ENCODE measurements around the gene ALDH1A3. TPM values are rescaled to one million over a fixed set of nuclear protein-coding genes. Genes with fewer than 3 reads are reported as not detected.

The ALDH1A3 gene
- total and polyA plus RNA-seq, 2 of the 4 experiments (the other 2 are of a cell fraction), result 3.1 to 5.0 TPM

DNA sequence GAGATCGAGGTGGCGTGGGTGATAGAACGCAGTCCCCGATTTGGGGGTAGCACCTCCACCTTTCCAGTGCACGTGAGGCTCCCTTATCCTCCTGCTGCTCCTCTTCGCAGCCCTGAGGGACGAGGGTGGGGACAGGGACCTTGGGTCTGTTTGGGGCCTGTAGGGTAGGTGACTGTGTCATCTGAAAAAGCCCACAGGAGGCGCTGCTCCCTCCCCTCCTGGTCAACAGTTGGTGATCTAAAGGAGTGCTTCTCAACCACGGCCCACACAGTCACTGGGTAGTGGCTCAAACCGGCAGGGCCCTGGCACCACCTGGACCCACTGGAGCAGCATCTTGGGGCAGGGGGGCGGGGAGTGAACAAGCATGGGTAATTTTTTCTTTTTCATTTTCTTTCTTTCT lies 46.6 kb downstream of the ALDH1A3 start:
- Histone ChIP-seq H3K27ac (ENCODE audit: insufficient read depth, low read length) (no peak overlapping the region), H3K14ac (replicated peaks; ENCODE audit: low read depth, low read length) (no peak overlapping the region), H3K4me3 (ENCODE audit: insufficient read depth, low read depth, low read length) (no peak overlapping the region), H2BK5ac (ENCODE audit: low read depth, low read length, poor library complexity, severe bottlenecking) (no peak overlapping the region), H3K4ac (ENCODE audit: low read depth, low read length) (no peak overlapping the region), H3K56ac (ENCODE audit: extremely low read depth, insufficient read depth, low read length) (no peak overlapping the region), H4K91ac (ENCODE audit: insufficient read depth, low read depth, low read length) (no peak overlapping the region), H2BK20ac (ENCODE audit: low read depth, low read length) (no peak overlapping the region), H3K27me3 (ENCODE audit: control insufficient read depth, insufficient read depth, low read length) (no peaks in the 10 kb centered on the region), H3K9me1 (ENCODE audit: insufficient read depth, low read length) (no peaks in the 10 kb centered on the region), H2BK120ac (ENCODE audit: low read depth, low read length) (no peak overlapping the region), H3K9me3 (ENCODE audit: control insufficient read depth, insufficient read depth, low read length) (no peaks in the 10 kb centered on the region), H3K23ac (ENCODE audit: low read depth, low read length) (no peak overlapping the region), H2AK5ac (ENCODE audit: low read depth, low read length) (no peak overlapping the region), H2AK9ac (replicated peaks; ENCODE audit: low read depth, low read length, poor library complexity) (no peak overlapping the region), H3K79me1 (ENCODE audit: low read depth in 1 of 2, low read length in 2 of 2) (peaks cover 0 to 4% of the 10 kb centered on the region in 2 experiments; a peak in 1 of 4 replicates), H3K18ac (ENCODE audit: low read depth, low read length) (no peak overlapping the region), H2AFZ (replicated peaks; ENCODE audit: low read length, poor library complexity) (no peak overlapping the region), H4K5ac (ENCODE audit: low read depth, low read length) (no peak overlapping the region), H3K4me1 (ENCODE audit: control insufficient read depth, insufficient read depth, low read length) (no peaks in the 10 kb centered on the region), H4K20me1 (ENCODE audit: insufficient read depth, low read length) (no peaks in the 10 kb centered on the region), H3K4me2 (ENCODE audit: low read depth, low read length) (no peak overlapping the region), H3K36me3 (ENCODE audit: control insufficient read depth, insufficient read depth, low read length) (peaks cover 10% of the 10 kb centered on the region), H4K8ac (ENCODE audit: low read depth in 2 of 2, low read length in 2 of 2) (no peak overlapping the region), H3K9ac (ENCODE audit: low read depth, low read length) (no peak overlapping the region), H2BK15ac (ENCODE audit: low read depth, low read length) (no peak overlapping the region)
- TF ChIP-seq SMC3 (IDR thresholded peaks at IDR 0.05; ENCODE audit: low read depth, low read length) (no peak), CEBPB (IDR thresholded peaks at IDR 0.05; ENCODE audit: low read depth, low read length) (no peak), MXI1 (IDR thresholded peaks at IDR 0.05; ENCODE audit: borderline replicate concordance, low read depth, low read length) (no peak), CTCF (conservative IDR thresholded peaks at IDR 0.05; ENCODE audit: low read depth, low read length) (no peak), RFX5 (IDR thresholded peaks at IDR 0.05; ENCODE audit: low read depth, low read length) (no peak), POLR2A (IDR thresholded peaks at IDR 0.05; ENCODE audit: low read depth, low read length) (no peak), CHD1 (IDR thresholded peaks at IDR 0.05; ENCODE audit: low read depth, low read length) (no peak), NFE2L2 (IDR thresholded peaks at IDR 0.05; ENCODE audit: low read depth, low read length) (no peak), FOS (IDR thresholded peaks at IDR 0.05; ENCODE audit: low read depth, low read length) (no peak), RCOR1 (IDR thresholded peaks at IDR 0.05; ENCODE audit: insufficient replicate concordance, low read length) (no peak), BHLHE40 (IDR thresholded peaks at IDR 0.05; ENCODE audit: low read depth, low read length) (no peak), MAZ (IDR thresholded peaks at IDR 0.05; ENCODE audit: borderline replicate concordance, low read depth, low read length) (no peak), MAFK (IDR thresholded peaks at IDR 0.05; ENCODE audit: low read depth, low read length) (no peak)
- TF ChIP-seq, protein P1, sequence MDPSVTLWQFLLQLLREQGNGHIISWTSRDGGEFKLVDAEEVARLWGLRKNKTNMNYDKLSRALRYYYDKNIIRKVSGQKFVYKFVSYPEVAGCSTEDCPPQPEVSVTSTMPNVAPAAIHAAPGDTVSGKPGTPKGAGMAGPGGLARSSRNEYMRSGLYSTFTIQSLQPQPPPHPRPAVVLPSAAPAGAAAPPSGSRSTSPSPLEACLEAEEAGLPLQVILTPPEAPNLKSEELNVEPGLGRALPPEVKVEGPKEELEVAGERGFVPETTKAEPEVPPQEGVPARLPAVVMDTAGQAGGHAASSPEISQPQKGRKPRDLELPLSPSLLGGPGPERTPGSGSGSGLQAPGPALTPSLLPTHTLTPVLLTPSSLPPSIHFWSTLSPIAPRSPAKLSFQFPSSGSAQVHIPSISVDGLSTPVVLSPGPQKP (IDR thresholded peaks at IDR 0.05; ENCODE audit: borderline replicate concordance, low read depth, low read length), result no peak
- TF ChIP-seq, protein P2, sequence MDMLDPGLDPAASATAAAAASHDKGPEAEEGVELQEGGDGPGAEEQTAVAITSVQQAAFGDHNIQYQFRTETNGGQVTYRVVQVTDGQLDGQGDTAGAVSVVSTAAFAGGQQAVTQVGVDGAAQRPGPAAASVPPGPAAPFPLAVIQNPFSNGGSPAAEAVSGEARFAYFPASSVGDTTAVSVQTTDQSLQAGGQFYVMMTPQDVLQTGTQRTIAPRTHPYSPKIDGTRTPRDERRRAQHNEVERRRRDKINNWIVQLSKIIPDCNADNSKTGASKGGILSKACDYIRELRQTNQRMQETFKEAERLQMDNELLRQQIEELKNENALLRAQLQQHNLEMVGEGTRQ (IDR thresholded peaks at IDR 0.05; ENCODE audit: low read depth, low read length), result no peak
- ChIA-PET CTCF (no interaction called here), POLR2A (ENCODE audit: unreplicated experiment) (no interaction called here)
- DNase-seq, result no peak
- BruUV-seq (replicated peaks), result no TSS peak
- no peak for ATAC-seq (ENCODE audit: low read depth)
- WGBS, 2 experiments (ENCODE audit: extremely low coverage in 2 of 2, insufficient read length in 1 of 2), result no CpG with 5 or more reads among the region's 11 CpGs
- dilution Hi-C loops (cut with HindIII; ENCODE audit: low sequenced_read_pairs, unreplicated experiment) (no loop called here), in situ Hi-C loops (cut with MboI; ENCODE audit: low sequenced_read_pairs) (no loop called here), intact Hi-C loops (cut with micrococcal nuclease) (no loop called here)

Data from IMR-90 (cell line).